ENCODE measurements around the gene PLCB3. TPM values are rescaled to one million over a fixed set of nuclear protein-coding genes. Genes with fewer than 3 reads are reported as not detected.

The PLCB3 gene
- total and polyA plus RNA-seq, 2 donors (not counting 3 experiments of a cell fraction or from before 2014, with no cell fraction given) = 32.3 to 61.1 TPM

DNA sequence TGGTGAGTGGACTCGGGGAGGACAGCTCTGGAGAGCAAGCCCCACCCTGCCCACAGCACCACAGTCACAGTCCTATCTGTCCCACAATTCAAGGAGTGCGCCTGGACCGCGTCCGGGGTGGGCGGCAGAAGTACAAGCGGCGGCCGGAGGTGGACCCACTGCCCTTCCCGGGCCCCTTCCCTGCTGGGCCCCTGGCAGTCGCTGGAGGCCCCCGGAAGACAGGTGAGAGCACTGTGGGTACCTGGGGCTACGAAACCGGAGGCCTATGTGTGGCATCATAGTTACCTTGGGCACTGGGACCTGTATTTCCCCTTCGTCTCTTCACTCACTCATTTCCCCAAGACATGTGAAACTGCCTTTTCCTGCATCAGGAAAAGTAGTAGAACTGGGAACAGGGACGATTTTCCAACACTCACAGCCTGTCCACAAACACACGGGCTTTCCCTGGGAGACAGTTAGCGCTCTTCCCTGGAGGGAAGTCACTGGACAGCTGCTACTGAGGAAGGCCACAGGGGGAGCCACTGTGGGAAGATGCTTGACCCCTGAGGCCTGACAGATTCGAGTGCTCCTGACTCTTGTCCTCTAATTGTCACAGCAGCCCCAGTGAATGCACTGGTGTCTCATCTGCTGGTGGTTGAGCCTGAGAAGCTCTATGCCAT lies 62.9 kb downstream of the PLCB3 start:
- no peak overlapping the region for H3K9ac ChIP-seq (replicated peaks; ENCODE audit: extremely low read depth, insufficient read depth, low read length)
- H2AFZ ChIP-seq (ENCODE audit: low read depth, low read length) = no peak overlapping the region
- no peaks in the 10 kb centered on the region for H3K9me1 ChIP-seq (replicated peaks; ENCODE audit: control insufficient read depth, extremely low read depth, insufficient read depth, low read length)
- H3K4me1 ChIP-seq (ENCODE audit: control insufficient read depth, extremely low read depth, insufficient read depth, low read length) = peaks cover 9% of the 10 kb centered on the region
- no peaks in the 10 kb centered on the region for H3K27me3 ChIP-seq (ENCODE audit: control insufficient read depth in 2 of 2, insufficient read depth in 2 of 2, low read length in 2 of 2)
- no peaks in the 10 kb centered on the region for H3K9me3 ChIP-seq (replicated peaks; ENCODE audit: control insufficient read depth, insufficient read depth, low read length)
- H3K27ac ChIP-seq (ENCODE audit: insufficient read depth, low read depth, low read length) = no peak overlapping the region
- TF ChIP-seq EZH2 (IDR thresholded peaks at IDR 0.05; ENCODE audit: borderline replicate concordance, low read depth, low read length, severe bottlenecking) = no peak
- TF ChIP-seq JUN (IDR thresholded peaks at IDR 0.05; ENCODE audit: borderline replicate concordance, insufficient read depth, insufficient read length, low read depth) = no peak
- no peak for TF ChIP-seq POLR2AphosphoS5 (IDR thresholded peaks at IDR 0.05; ENCODE audit: insufficient read depth, low read depth, low read length)
- no peak for TF ChIP-seq MYC (IDR thresholded peaks at IDR 0.05; ENCODE audit: low read depth, low read length)
- TF ChIP-seq, protein P1, sequence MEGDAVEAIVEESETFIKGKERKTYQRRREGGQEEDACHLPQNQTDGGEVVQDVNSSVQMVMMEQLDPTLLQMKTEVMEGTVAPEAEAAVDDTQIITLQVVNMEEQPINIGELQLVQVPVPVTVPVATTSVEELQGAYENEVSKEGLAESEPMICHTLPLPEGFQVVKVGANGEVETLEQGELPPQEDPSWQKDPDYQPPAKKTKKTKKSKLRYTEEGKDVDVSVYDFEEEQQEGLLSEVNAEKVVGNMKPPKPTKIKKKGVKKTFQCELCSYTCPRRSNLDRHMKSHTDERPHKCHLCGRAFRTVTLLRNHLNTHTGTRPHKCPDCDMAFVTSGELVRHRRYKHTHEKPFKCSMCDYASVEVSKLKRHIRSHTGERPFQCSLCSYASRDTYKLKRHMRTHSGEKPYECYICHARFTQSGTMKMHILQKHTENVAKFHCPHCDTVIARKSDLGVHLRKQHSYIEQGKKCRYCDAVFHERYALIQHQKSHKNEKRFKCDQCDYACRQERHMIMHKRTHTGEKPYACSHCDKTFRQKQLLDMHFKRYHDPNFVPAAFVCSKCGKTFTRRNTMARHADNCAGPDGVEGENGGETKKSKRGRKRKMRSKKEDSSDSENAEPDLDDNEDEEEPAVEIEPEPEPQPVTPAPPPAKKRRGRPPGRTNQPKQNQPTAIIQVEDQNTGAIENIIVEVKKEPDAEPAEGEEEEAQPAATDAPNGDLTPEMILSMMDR (IDR thresholded peaks at IDR 0.05; ENCODE audit: extremely low read depth in 1 of 2, insufficient read depth in 1 of 2, low read depth in 1 of 2, low read length in 2 of 2) = peak in 1 of 2 donors; percentile 8
- TF ChIP-seq GATA2 (IDR thresholded peaks at IDR 0.05; ENCODE audit: insufficient read depth, insufficient read length, low read depth, low read length) = no peak
- H4K20me1 ChIP-seq (replicated peaks; ENCODE audit: control insufficient read depth, extremely low read depth, insufficient read depth, low read length) = no peaks in the 10 kb centered on the region
- H3K4me3 ChIP-seq (replicated peaks in 1 of 3; ENCODE audit: insufficient read depth in 1 of 3, low read depth in 1 of 3, low read length in 3 of 3) = no peak overlapping the region
- CTCF ChIA-PET = no interaction called here
- no peak overlapping the region for H3K4me2 ChIP-seq (ENCODE audit: insufficient read depth, low read length)
- intact Hi-C loops (cut with micrococcal nuclease) (no loop called here), dilution Hi-C loops (cut with MboI; ENCODE audit: extremely low pct_ligation_motif_present, low sequenced_read_pairs) (no loop called here)
- POLR2A ChIA-PET = no interaction called here
- H3K79me2 ChIP-seq (ENCODE audit: control insufficient read depth, insufficient read depth, low read length) = peaks cover 4% of the 10 kb centered on the region
- no peak for DNase-seq (ENCODE audit: low read depth, low spot score)
- peaks cover 2 to 7% of the 10 kb centered on the region in 2 experiments for H3K36me3 ChIP-seq (ENCODE audit: control insufficient read depth in 2 of 2, extremely low read depth in 1 of 2, insufficient read depth in 2 of 2, low read length in 2 of 2)
- BruUV-seq (replicated peaks) = no TSS peak
- FAIRE-seq = no peak

All from endothelial cell of umbilical vein (primary cell).